ENCODE measurements around the gene GAS1. TPM values are rescaled to one million over a fixed set of nuclear protein-coding genes. Genes with fewer than 3 reads are reported as not detected.

The GAS1 gene
- total RNA-seq, 1 experiment from 2014 or later, result 0.07 TPM

DNA sequence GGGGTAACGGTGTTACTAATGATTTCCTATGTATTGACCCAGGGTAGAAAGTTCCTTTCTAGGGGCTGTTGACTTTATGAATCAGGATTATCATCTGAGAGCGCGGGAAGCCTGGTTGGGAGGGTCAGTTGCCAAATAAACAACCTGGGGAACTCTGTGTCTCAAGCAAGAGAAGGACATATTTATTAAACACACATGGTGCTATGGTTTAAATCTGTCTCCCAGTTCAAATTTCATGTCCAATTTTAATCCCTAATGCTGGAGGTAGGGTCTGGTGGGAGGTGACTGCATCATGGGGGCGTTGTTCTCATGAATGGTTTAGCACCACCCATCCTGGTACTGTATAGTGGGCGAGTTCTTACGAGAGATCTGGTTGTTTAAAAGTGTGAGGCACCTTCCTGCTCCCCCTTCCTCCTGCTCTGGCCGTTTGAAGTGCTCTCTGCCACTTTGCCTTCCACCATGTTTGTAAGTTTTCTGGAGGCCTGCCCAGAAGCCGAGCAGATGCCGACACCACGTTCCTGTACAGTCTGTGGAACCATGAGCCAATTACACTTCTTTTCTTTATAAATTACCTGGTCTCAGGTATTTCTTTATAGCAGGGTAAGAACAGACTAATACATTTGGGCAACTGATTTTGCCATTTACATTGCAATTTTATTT, 19.7 kb upstream of the GAS1 start:
- no peaks in the 10 kb centered on the region for H3K9me2 ChIP-seq (ENCODE audit: insufficient read depth)
- H3K4me3 ChIP-seq (replicated peaks in 1 of 2; ENCODE audit: low read depth in 1 of 2, low read length in 2 of 2), result no peak overlapping the region
- RAD21 ChIA-PET (ENCODE audit: low non-redundant PET in 1 of 2, low total read pairs in 2 of 2, uncharacterized antibody in 2 of 2, unreplicated experiment in 2 of 2), result no interaction called here
- BruUV-seq (replicated peaks), result no TSS peak
- no peaks in the 10 kb centered on the region for H3K79me2 ChIP-seq (ENCODE audit: insufficient read depth, low read length)
- H3K36me3 ChIP-seq (ENCODE audit: control insufficient read depth in 1 of 2, insufficient read depth in 2 of 2, low read length in 2 of 2), result no peaks in the 10 kb centered on the region
- H4K20me1 ChIP-seq (ENCODE audit: insufficient read depth), result no peaks in the 10 kb centered on the region
- CTCF ChIA-PET, result no interaction called here
- H3K9ac ChIP-seq (ENCODE audit: low read length), result no peak overlapping the region
- DNase-seq (ENCODE audit: low read depth, low spot score) (no peak), ATAC-seq (no peak)
- no peaks in the 10 kb centered on the region for H3K4me1 ChIP-seq (ENCODE audit: control insufficient read depth in 1 of 2, insufficient read depth in 2 of 2, low read length in 2 of 2)
- intact Hi-C loops (cut with micrococcal nuclease), result no loop called here
- H3K27ac ChIP-seq (ENCODE audit: low read depth, low read length), result no peak overlapping the region
- POLR2A ChIA-PET, result no interaction called here
- no peak overlapping the region for H3K4me2 ChIP-seq (ENCODE audit: low read length)
- peaks cover 36% of the 10 kb centered on the region for H3K27me3 ChIP-seq (ENCODE audit: insufficient read depth, low read length)
- no peak overlapping the region for H2AFZ ChIP-seq (ENCODE audit: low read depth, low read length, poor library complexity, severe bottlenecking)
- H3K9me3 ChIP-seq (ENCODE audit: control insufficient read depth in 1 of 2, insufficient read depth in 1 of 2, low read depth in 1 of 2, low read length in 2 of 2), result no peaks in the 10 kb centered on the region
- TF ChIP-seq JUND (IDR thresholded peaks at IDR 0.05) (no peak), CEBPB (IDR thresholded peaks at IDR 0.05; ENCODE audit: low read depth) (no peak), EZH2 (IDR thresholded peaks at IDR 0.05) (no peak), RAD21 (IDR thresholded peaks at IDR 0.05; ENCODE audit: low read depth) (no peak), SIN3A (IDR thresholded peaks at IDR 0.05; ENCODE audit: low read depth) (no peak), SRF (IDR thresholded peaks at IDR 0.05; ENCODE audit: low read depth) (no peak), ZNF274 (IDR thresholded peaks at IDR 0.05; ENCODE audit: low read depth, low read length) (no peak), POLR2AphosphoS5 (IDR thresholded peaks at IDR 0.05; ENCODE audit: low read depth, low read length) (no peak), YY1 (IDR thresholded peaks at IDR 0.05; ENCODE audit: extremely low read depth, insufficient replicate concordance, low read depth, low read length) (no peak)
- TF ChIP-seq, protein P1, sequence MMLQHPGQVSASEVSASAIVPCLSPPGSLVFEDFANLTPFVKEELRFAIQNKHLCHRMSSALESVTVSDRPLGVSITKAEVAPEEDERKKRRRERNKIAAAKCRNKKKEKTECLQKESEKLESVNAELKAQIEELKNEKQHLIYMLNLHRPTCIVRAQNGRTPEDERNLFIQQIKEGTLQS (IDR thresholded peaks at IDR 0.05), result no peak
- TF ChIP-seq, protein P2, sequence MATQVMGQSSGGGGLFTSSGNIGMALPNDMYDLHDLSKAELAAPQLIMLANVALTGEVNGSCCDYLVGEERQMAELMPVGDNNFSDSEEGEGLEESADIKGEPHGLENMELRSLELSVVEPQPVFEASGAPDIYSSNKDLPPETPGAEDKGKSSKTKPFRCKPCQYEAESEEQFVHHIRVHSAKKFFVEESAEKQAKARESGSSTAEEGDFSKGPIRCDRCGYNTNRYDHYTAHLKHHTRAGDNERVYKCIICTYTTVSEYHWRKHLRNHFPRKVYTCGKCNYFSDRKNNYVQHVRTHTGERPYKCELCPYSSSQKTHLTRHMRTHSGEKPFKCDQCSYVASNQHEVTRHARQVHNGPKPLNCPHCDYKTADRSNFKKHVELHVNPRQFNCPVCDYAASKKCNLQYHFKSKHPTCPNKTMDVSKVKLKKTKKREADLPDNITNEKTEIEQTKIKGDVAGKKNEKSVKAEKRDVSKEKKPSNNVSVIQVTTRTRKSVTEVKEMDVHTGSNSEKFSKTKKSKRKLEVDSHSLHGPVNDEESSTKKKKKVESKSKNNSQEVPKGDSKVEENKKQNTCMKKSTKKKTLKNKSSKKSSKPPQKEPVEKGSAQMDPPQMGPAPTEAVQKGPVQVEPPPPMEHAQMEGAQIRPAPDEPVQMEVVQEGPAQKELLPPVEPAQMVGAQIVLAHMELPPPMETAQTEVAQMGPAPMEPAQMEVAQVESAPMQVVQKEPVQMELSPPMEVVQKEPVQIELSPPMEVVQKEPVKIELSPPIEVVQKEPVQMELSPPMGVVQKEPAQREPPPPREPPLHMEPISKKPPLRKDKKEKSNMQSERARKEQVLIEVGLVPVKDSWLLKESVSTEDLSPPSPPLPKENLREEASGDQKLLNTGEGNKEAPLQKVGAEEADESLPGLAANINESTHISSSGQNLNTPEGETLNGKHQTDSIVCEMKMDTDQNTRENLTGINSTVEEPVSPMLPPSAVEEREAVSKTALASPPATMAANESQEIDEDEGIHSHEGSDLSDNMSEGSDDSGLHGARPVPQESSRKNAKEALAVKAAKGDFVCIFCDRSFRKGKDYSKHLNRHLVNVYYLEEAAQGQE (IDR thresholded peaks at IDR 0.05; ENCODE audit: low read depth), result no peak
- TF ChIP-seq, protein P3, sequence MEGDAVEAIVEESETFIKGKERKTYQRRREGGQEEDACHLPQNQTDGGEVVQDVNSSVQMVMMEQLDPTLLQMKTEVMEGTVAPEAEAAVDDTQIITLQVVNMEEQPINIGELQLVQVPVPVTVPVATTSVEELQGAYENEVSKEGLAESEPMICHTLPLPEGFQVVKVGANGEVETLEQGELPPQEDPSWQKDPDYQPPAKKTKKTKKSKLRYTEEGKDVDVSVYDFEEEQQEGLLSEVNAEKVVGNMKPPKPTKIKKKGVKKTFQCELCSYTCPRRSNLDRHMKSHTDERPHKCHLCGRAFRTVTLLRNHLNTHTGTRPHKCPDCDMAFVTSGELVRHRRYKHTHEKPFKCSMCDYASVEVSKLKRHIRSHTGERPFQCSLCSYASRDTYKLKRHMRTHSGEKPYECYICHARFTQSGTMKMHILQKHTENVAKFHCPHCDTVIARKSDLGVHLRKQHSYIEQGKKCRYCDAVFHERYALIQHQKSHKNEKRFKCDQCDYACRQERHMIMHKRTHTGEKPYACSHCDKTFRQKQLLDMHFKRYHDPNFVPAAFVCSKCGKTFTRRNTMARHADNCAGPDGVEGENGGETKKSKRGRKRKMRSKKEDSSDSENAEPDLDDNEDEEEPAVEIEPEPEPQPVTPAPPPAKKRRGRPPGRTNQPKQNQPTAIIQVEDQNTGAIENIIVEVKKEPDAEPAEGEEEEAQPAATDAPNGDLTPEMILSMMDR (IDR thresholded peaks at IDR 0.05 in 2 of 3, conservative IDR thresholded peaks at IDR 0.05 in 1 of 3; ENCODE audit: borderline replicate concordance in 1 of 3, insufficient read depth in 1 of 3, low read depth in 2 of 3, low read length in 2 of 3), result no peak
- TF ChIP-seq, protein P4, sequence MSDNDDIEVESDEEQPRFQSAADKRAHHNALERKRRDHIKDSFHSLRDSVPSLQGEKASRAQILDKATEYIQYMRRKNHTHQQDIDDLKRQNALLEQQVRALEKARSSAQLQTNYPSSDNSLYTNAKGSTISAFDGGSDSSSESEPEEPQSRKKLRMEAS (IDR thresholded peaks at IDR 0.05), result no peak

Data from HCT116 (cell line).